MM.1S (cell line): Measurements from ENCODE around the gene FCN3.

Experiments
- EZH2 ChIP-seq: fragments of 300-600 bp; sonication (generic); optimal IDR thresholded peaks from 2 replicates; pipeline ENCODE3; 2017; ENCODE audit warnings: low read depth, mild to moderate bottlenecking, antibody characterized with exemption, low read length, mixed read lengths
- EZH2phosphoT487 ChIP-seq: fragments of 300-600 bp; sonication (generic); IDR thresholded peaks from 2 replicates; pipeline ENCODE4 v1.6.1; 2018; ENCODE audit warnings: antibody characterized with exemption, low read length
- TF ChIP-seq, protein P1 (sequence below): fragments of 300-600 bp; sonication (generic); IDR thresholded peaks from 2 replicates; pipeline ENCODE4 v1.5.1; 2016; ENCODE audit warnings: antibody characterized with exemption, low read length, mixed read lengths

DNA sequence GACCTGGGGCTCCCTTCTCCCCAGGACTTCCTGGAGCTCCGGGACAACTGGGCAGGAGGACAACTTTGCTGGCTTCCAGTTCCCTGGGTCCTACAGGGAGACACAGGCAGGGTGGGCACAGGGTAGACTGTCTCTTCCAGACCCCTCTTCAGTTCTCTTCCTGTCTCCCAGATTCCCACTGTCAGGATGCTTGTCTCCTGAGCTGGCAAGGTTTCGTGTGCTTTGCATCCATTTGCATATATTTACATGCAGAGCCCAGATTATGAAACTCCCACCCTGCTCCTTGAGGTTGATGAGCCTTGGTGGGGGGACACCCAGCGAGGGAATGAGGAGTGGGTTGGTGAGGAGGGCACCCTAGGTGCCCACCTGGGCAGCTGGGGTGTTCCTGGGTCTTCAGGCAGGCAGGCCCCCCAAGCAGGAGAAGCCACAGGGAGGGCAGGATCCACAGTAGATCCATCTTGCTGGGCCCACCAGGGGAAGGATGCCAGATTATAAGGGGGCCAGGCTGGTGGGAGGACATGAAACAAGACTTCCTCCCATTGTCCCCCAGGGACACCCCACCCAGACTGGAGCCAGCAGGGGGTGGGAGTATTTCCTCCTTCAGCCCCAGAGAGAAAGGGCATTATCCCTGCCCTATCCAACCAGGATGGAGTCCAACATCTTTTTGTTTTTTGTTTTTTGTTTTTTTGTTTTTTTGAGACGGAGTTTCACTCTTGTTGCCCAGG, at the start of gene FCN3:
- TF ChIP-seq, protein P1, sequence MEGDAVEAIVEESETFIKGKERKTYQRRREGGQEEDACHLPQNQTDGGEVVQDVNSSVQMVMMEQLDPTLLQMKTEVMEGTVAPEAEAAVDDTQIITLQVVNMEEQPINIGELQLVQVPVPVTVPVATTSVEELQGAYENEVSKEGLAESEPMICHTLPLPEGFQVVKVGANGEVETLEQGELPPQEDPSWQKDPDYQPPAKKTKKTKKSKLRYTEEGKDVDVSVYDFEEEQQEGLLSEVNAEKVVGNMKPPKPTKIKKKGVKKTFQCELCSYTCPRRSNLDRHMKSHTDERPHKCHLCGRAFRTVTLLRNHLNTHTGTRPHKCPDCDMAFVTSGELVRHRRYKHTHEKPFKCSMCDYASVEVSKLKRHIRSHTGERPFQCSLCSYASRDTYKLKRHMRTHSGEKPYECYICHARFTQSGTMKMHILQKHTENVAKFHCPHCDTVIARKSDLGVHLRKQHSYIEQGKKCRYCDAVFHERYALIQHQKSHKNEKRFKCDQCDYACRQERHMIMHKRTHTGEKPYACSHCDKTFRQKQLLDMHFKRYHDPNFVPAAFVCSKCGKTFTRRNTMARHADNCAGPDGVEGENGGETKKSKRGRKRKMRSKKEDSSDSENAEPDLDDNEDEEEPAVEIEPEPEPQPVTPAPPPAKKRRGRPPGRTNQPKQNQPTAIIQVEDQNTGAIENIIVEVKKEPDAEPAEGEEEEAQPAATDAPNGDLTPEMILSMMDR: no peak
- TF ChIP-seq EZH2: no peak
- no peak for TF ChIP-seq EZH2phosphoT487
